HepG2 (cell line): ENCODE data around the gene OR52A1. TPM values are rescaled to one million over a fixed set of nuclear protein-coding genes. Genes with fewer than 3 reads are reported as not detected.

Experiments
- ATAC-seq: fragments of 200-7000 bp; cut with Tn5 transposase; 3 replicates; pipeline ENCODE4 v1.9.1; 2020; ENCODE audit warnings: mild to moderate bottlenecking, moderate library complexity
- BruUV-seq: library from RNA; stranded (reverse); fragments of 400-500 nt; replicated peaks from 2 replicates; lab custom pipeline; 2021; lab: Mats Ljungman, UMichigan
- CTCF ChIA-PET: fragments of 300-600 bp; formaldehyde crosslinking; extraction: SDS; loops from one replicate; lab custom pipeline; 2021; ENCODE audit warnings: low total read pairs, inconsistent platforms, low intra/inter-chr PET ratio; lab: Yijun Ruan, JAX
- POLR2A ChIA-PET: fragments of 350-600 bp; sonication (Branson Sonifier 250); formaldehyde crosslinking; loops from one replicate; lab custom pipeline; 2020; ENCODE audit warnings: antibody characterized with exemption, inconsistent platforms; lab: Yijun Ruan, JAX
- DNase-seq: peaks from one replicate; pipeline ENCODE4 v3.0.0-alpha.2; 2015; ENCODE audit warnings: low spot score
- FAIRE-seq: peaks from 3 replicates; lab custom pipeline; 2011; peaks lifted over from hg19 to GRCh38; lab: Jason Lieb, UNC
- H2AFZ ChIP-seq: one replicate; pipeline ENCODE4 v1.6.1; 2011; ENCODE audit warnings: low read length, inconsistent platforms
- H3K27ac ChIP-seq: fragments of 300-600 bp; 3 replicates; pipeline ENCODE4 v1.8.0; 2011; ENCODE audit warnings: mixed run types, mild to moderate bottlenecking, mixed read lengths, low read length, inconsistent platforms; ENCODE audit not compliant: insufficient read depth; ENCODE audit errors: extremely low read length
- H3K27me3 ChIP-seq, 2 experiments: fragments of 200-600 bp in 1 of 2; 2 replicates in 1 of 2; 3 replicates in 1 of 2; pipeline versions ENCODE4 v1.6.0 to v1.8.0; 2011; ENCODE audit warnings: low read length in 2 of 2, mild to moderate bottlenecking in 2 of 2, moderate library complexity in 2 of 2, inconsistent platforms in 1 of 2; ENCODE audit not compliant: insufficient read depth in 2 of 2, control insufficient read depth in 1 of 2
- H3K36me3 ChIP-seq, 2 experiments: fragments of 200-600 bp in 1 of 2; replicated peaks in 1 of 2; 2 replicates in 1 of 2; 3 replicates in 1 of 2; pipeline versions ENCODE4 v1.5.1 to v1.8.0; 2011; ENCODE audit warnings: low read length in 2 of 2, inconsistent platforms in 1 of 2; ENCODE audit not compliant: insufficient read depth in 2 of 2, control insufficient read depth in 1 of 2
- H3K4me1 ChIP-seq: 2 replicates; pipeline ENCODE4 v1.5.1; 2012; ENCODE audit warnings: low read length, inconsistent platforms; ENCODE audit not compliant: insufficient read depth
- H3K4me2 ChIP-seq: 2 replicates; pipeline ENCODE4 v1.6.0; 2011; ENCODE audit warnings: low read depth, low read length, inconsistent platforms
- H3K4me3 ChIP-seq, 3 experiments: fragments of 200-600 bp in 1 of 3; sonication (generic), shearing (Covaris generic) in 1 of 3; replicated peaks in 1 of 3; 2 replicates each; pipeline ENCODE4 v1.5.1; 2011 to 2016; ENCODE audit warnings: low read length in 3 of 3, inconsistent platforms in 2 of 3, low read depth in 2 of 3, mild to moderate bottlenecking in 2 of 3, control low read depth in 1 of 3, mixed read lengths in 1 of 3; ENCODE audit not compliant: insufficient read depth in 1 of 3
- H3K79me2 ChIP-seq: one replicate; pipeline ENCODE4 v1.6.1; 2011; ENCODE audit warnings: low read length, inconsistent platforms; ENCODE audit not compliant: insufficient read depth
- H3K9ac ChIP-seq: 2 replicates; pipeline ENCODE4 v1.6.0; 2011; ENCODE audit warnings: mild to moderate bottlenecking, low read depth, low read length, inconsistent platforms; ENCODE audit not compliant: insufficient read depth
- H3K9me3 ChIP-seq: 2 replicates; pipeline ENCODE4 v1.5.1; 2012; ENCODE audit warnings: mild to moderate bottlenecking, low read length
- H4K20me1 ChIP-seq: 2 replicates; pipeline ENCODE4 v1.6.0; 2011; ENCODE audit warnings: inconsistent platforms, mild to moderate bottlenecking, low read length, moderate library complexity; ENCODE audit not compliant: insufficient read depth
- GPBP1L1 ChIP-seq: sonication (generic); formaldehyde crosslinking; IDR thresholded peaks from 2 replicates; pipeline ENCODE4 v1.5.0; 2020; ENCODE audit warnings: mild to moderate bottlenecking, missing genetic modification reagents
- GTF2F1 ChIP-seq: fragments of 150-350 bp; IDR thresholded peaks from 2 replicates; pipeline ENCODE4 v1.6.1; 2014; ENCODE audit warnings: low read length
- HBP1 ChIP-seq: IDR thresholded peaks from 2 replicates; pipeline ENCODE4 v1.6.1; 2016; ENCODE audit warnings: low read depth, control low read depth
- HOXD1 ChIP-seq: sonication (generic); formaldehyde crosslinking; IDR thresholded peaks from 2 replicates; pipeline ENCODE4 v1.5.0; 2020; ENCODE audit warnings: missing genetic modification reagents
- IRF1 ChIP-seq: sonication (generic); formaldehyde crosslinking; IDR thresholded peaks from 2 replicates; pipeline ENCODE4 v1.4.0; 2020; ENCODE audit warnings: low read depth, mild to moderate bottlenecking, missing genetic modification reagents
- TBP ChIP-seq: sonication (generic); formaldehyde crosslinking; IDR thresholded peaks from 2 replicates; pipeline ENCODE4 v1.5.0; 2020; ENCODE audit warnings: missing genetic modification reagents
- TOPORS ChIP-seq: sonication (generic); formaldehyde crosslinking; IDR thresholded peaks from 2 replicates; pipeline ENCODE4 v1.8.0; 2023; ENCODE audit warnings: mild to moderate bottlenecking, missing genetic modification reagents
- U2AF1 ChIP-seq: fragments of 200-400 bp; formaldehyde crosslinking; optimal IDR thresholded peaks from 2 replicates; pipeline ENCODE3; 2017; ENCODE audit warnings: mild to moderate bottlenecking, low read depth, low read length
- ZNF24 ChIP-seq: fragments of 450-650 bp; IDR thresholded peaks from 2 replicates; pipeline ENCODE4 v1.6.1; 2017; ENCODE audit warnings: antibody characterized with exemption, mild to moderate bottlenecking
- ZNF329 ChIP-seq: sonication (generic); formaldehyde crosslinking; IDR thresholded peaks from 2 replicates; pipeline ENCODE4 v1.9.0; 2021; ENCODE audit warnings: low read depth, mild to moderate bottlenecking, missing genetic modification reagents
- ZNF331 ChIP-seq: sonication (generic); formaldehyde crosslinking; IDR thresholded peaks from 2 replicates; pipeline ENCODE4 v1.4.0; 2020; ENCODE audit warnings: missing genetic modification reagents
- ZNF33A ChIP-seq: sonication (generic); formaldehyde crosslinking; IDR thresholded peaks from 2 replicates; pipeline ENCODE4 v1.5.1; 2020; ENCODE audit warnings: missing genetic modification reagents, mild to moderate bottlenecking, moderate library complexity, borderline replicate concordance
- ZNF34 ChIP-seq: sonication (generic); formaldehyde crosslinking; IDR thresholded peaks from 2 replicates; pipeline ENCODE4 v1.4.0; 2020; ENCODE audit warnings: mild to moderate bottlenecking, missing genetic modification reagents, borderline replicate concordance
- ZNF484 ChIP-seq: sonication (generic); formaldehyde crosslinking; IDR thresholded peaks from 2 replicates; pipeline ENCODE4 v1.5.1; 2020; ENCODE audit warnings: mild to moderate bottlenecking, low read depth, missing genetic modification reagents, borderline replicate concordance
- ZNF687 ChIP-seq: sonication (generic); formaldehyde crosslinking; IDR thresholded peaks from 2 replicates; pipeline ENCODE4 v1.5.1; 2020; ENCODE audit warnings: mild to moderate bottlenecking, missing genetic modification reagents, moderate library complexity
- ZNF713 ChIP-seq: sonication (generic); formaldehyde crosslinking; IDR thresholded peaks from 2 replicates; pipeline ENCODE4 v1.4.0; 2020; ENCODE audit warnings: mild to moderate bottlenecking, missing genetic modification reagents
- ZNF724P ChIP-seq: sonication (generic); formaldehyde crosslinking; IDR thresholded peaks from 2 replicates; pipeline ENCODE4 v1.8.0; 2022; ENCODE audit warnings: missing genetic modification reagents, borderline replicate concordance
- ZNF850 ChIP-seq: sonication (generic); formaldehyde crosslinking; conservative IDR thresholded peaks from 2 replicates; pipeline ENCODE4 v1.9.0; 2021; ENCODE audit warnings: mild to moderate bottlenecking, missing genetic modification reagents
- WGBS: methylation state at CpG from one replicate; pipeline ENCODE4 v1.1.6; 2017; ENCODE audit warnings: low lambda C conversion rate; 5-methylcytosine and 5-hydroxymethylcytosine counted together
- in situ Hi-C: cut with HindIII; loops from 2 replicates; pipeline ENCODE4 v1.10.0; 2017; ENCODE audit warnings: low pct_unique_long_range_greater_than_20kb; ENCODE audit not compliant: extremely low pct_ligation_motif_present
- intact Hi-C: fragments of 100-400 bp; cut with micrococcal nuclease; formaldehyde crosslinking; loops from one replicate; pipeline ENCODE4 v1.10.0; 2022; ENCODE audit not compliant: unreplicated experiment
- polyA plus RNA-seq, 8 experiments: library from polyadenylated mRNA; depleted of rRNA in 3 of 8; stranded (reverse) in 7 of 8; unstranded in 1 of 8; fragments of >200 nt; fragmentation: Illumina TruSeq in 4 of 8; extraction: Trizol in 4 of 8; gene quantifications; 2 replicates each; pipeline versions ENCODE4 v1.2.1 to v1.2.3, GENCODE V29; 2011 to 2016; ENCODE audit warnings: low read depth in 4 of 8, missing spikeins in 1 of 8, mixed read lengths in 1 of 8; ENCODE audit not compliant: insufficient read depth in 1 of 8
- total RNA-seq, 5 experiments: library from RNA; depleted of rRNA; stranded (reverse); fragments of >200 nt; fragmentation: Illumina TruSeq; extraction: Trizol; gene quantifications; 2 replicates each; pipeline ENCODE4 v1.2.3, GENCODE V29; 2016; ENCODE audit warnings: low read depth in 1 of 5

OR52A1 gene
- total and polyA plus RNA-seq, 2 of the 13 experiments (the other 11 are each of a cell fraction or from before 2014, with no cell fraction given), result not detected

GRCh38 chr11:5197536-5197935 lies 43.0 kb upstream of the OR52A1 start (continued):
- TF ChIP-seq HOXD1 (no peak), ZNF331 (no peak), ZNF34 (CRISPR knock-in tag) (no peak), ZNF713 (CRISPR knock-in tag) (no peak), GTF2F1 (no peak)
- TF ChIP-seq, all 625 proteins: peak for 0

GRCh38 chr11:5196731-5197130 lies 42.2 kb upstream of the OR52A1 start:
- no peaks in the 10 kb centered on the region for H3K79me2 ChIP-seq
- H3K4me1 ChIP-seq, result no peaks in the 10 kb centered on the region
- H3K9me3 ChIP-seq, result no peaks in the 10 kb centered on the region
- 1% methylated on average over 3 of the region's 3 CpGs for WGBS
- H4K20me1 ChIP-seq, result no peaks in the 10 kb centered on the region
- in situ Hi-C loops (no loop called here), intact Hi-C loops (no loop called here)
- H3K4me2 ChIP-seq, result no peak overlapping the region
- H2AFZ ChIP-seq, result no peak overlapping the region
- no peak for FAIRE-seq
- ATAC-seq, result no peak
- DNase-seq, result no peak
- H3K27ac ChIP-seq, result no peak overlapping the region
- no TSS peak for BruUV-seq
- H3K9ac ChIP-seq, result no peak overlapping the region
- H3K27me3 ChIP-seq, result no peaks in the 10 kb centered on the region
- ChIA-PET CTCF (no interaction called here), POLR2A (no interaction called here)
- H3K36me3 ChIP-seq, result no peaks in the 10 kb centered on the region
- no peak overlapping the region for H3K4me3 ChIP-seq
- TF ChIP-seq GPBP1L1 (CRISPR knock-in tag), result no peak
- no peak for TF ChIP-seq ZNF33A (CRISPR knock-in tag)
- no peak for TF ChIP-seq ZNF484 (CRISPR knock-in tag)
- no peak for TF ChIP-seq IRF1
- no peak for TF ChIP-seq ZNF850 (CRISPR knock-in tag)
- TF ChIP-seq U2AF1, result no peak
- TF ChIP-seq TBP (CRISPR knock-in tag), result no peak
- no peak for TF ChIP-seq ZNF687 (CRISPR knock-in tag)
- no peak for TF ChIP-seq TOPORS
- TF ChIP-seq HBP1 (CRISPR knock-in tag), result no peak
- no peak for TF ChIP-seq ZNF329 (CRISPR knock-in tag)
- TF ChIP-seq ZNF724P (CRISPR knock-in tag), result no peak
- TF ChIP-seq ZNF24, result no peak
